GM18858 (cell line): ENCODE data around the gene C22orf15.

Experiments used
- ATAC-seq: cut with Tn5 transposase; IDR thresholded peaks from one replicate; pipeline ENCODE4 v1.9.1; 2021; ENCODE audit not compliant: unreplicated experiment

C22orf15 gene

GRCh38 chr22:23750367-23750713 lies 12.4 kb upstream of the C22orf15 start:
- ATAC-seq: no peak

- ATAC-seq: no peak
Observed at GRCh38 chr22:23750714-23751440, 11.9 kb upstream of the C22orf15 start, which contains the start of gene ZNF70. Gene ZNF70, minus strand, starts transcription at chr22:23751112. Its CDS starts 5,972 bp downstream, at chr22:23745140.

GRCh38 chr22:23751441-23751996 lies 11.3 kb upstream of the C22orf15 start:
- no peak for ATAC-seq

GRCh38 chr22:23752090-23752691 lies 10.6 kb upstream of the C22orf15 start:
- ATAC-seq: no peak

GRCh38 chr22:23752750-23753149 lies 10.0 kb upstream of the C22orf15 start:
- ATAC-seq: no peak

GRCh38 chr22:23753385-23753784 lies 9.4 kb upstream of the C22orf15 start:
- ATAC-seq: no peak

GRCh38 chr22:23754220-23754919 lies 8.4 kb upstream of the C22orf15 start, which contains the start of gene VPREB3:
Gene VPREB3, minus strand, starts transcription at chr22:23754425. Its CDS starts 62 bp downstream, at chr22:23754363.
- no peak for ATAC-seq

- no peak for ATAC-seq
Observed at GRCh38 chr22:23754980-23755636, 7.7 kb upstream of the C22orf15 start.

GRCh38 chr22:23755711-23756110 lies 7.1 kb upstream of the C22orf15 start:
- ATAC-seq: no peak

GRCh38 chr22:23756891-23757290 lies 5.9 kb upstream of the C22orf15 start:
- no peak for ATAC-seq

- ATAC-seq: no peak
Observed at GRCh38 chr22:23759566-23759965, 3.2 kb upstream of the C22orf15 start.

- ATAC-seq: no peak
Observed at GRCh38 chr22:23760056-23760455, 2.7 kb upstream of the C22orf15 start.

- ATAC-seq: no peak
Observed at GRCh38 chr22:23763579-23763945, 772 bp downstream of the C22orf15 start.

GRCh38 chr22:23763954-23764353 lies 1.2 kb downstream of the C22orf15 start:
- ATAC-seq: no peak

GRCh38 chr22:23764899-23765881 lies 2.4 kb downstream of the C22orf15 start:
- ATAC-seq: no peak

- no peak for ATAC-seq
Observed at GRCh38 chr22:23767303-23767672, 4.5 kb downstream of the C22orf15 start.

GRCh38 chr22:23767673-23768548 lies 5.1 kb downstream of the C22orf15 start, which contains the start of gene CHCHD10:
Gene CHCHD10, minus strand, starts transcription at chr22:23767972. Its CDS starts 98 bp downstream, at chr22:23767874.
- no peak for ATAC-seq

- ATAC-seq: no peak
Observed at GRCh38 chr22:23769321-23769965, 6.7 kb downstream of the C22orf15 start.

- no peak for ATAC-seq
Observed at GRCh38 chr22:23772315-23772648, 9.5 kb downstream of the C22orf15 start.
